Neural cell (in vitro differentiated cells): ENCODE results near the gene EHBP1. TPM values are rescaled to one million over a fixed set of nuclear protein-coding genes. Genes with fewer than 3 reads are reported as not detected.

Source experiments
- H2AFZ ChIP-seq: fragments of 200-600, 300-800 bp; sonication (generic), shearing (Covaris generic); 2 replicates; pipeline ENCODE4 v1.6.0; 2014; ENCODE audit warnings: low read depth, mild to moderate bottlenecking, antibody characterized with exemption, low read length, moderate library complexity
- H3F3A ChIP-seq: fragments of 200-600 bp; shearing (Covaris generic); 2 replicates; pipeline ENCODE4 v1.6.1; 2016; ENCODE audit warnings: mild to moderate bottlenecking, moderate library complexity, mixed read lengths, antibody characterized with exemption, low read length; ENCODE audit not compliant: insufficient read depth, poor library complexity, severe bottlenecking
- H3K27ac ChIP-seq: fragments of 200-600, 300-800 bp; sonication (generic), shearing (Covaris generic); 2 replicates; pipeline ENCODE4 v1.5.1; 2014; ENCODE audit warnings: mild to moderate bottlenecking, low read length, moderate library complexity
- H3K27me3 ChIP-seq: fragments of 300-800, 200-600 bp; sonication (generic), shearing (Covaris generic); 2 replicates; pipeline ENCODE4 v1.6.0; 2014; ENCODE audit warnings: mild to moderate bottlenecking, low read depth, low read length, moderate library complexity; ENCODE audit not compliant: insufficient read depth
- H3K36me3 ChIP-seq: fragments of 300-800, 200-600 bp; sonication (generic), shearing (Covaris generic); 2 replicates; pipeline ENCODE4 v1.5.1; 2014; ENCODE audit warnings: mild to moderate bottlenecking, antibody characterized with exemption, low read length, moderate library complexity; ENCODE audit not compliant: insufficient read depth
- H3K4me2 ChIP-seq: fragments of 300-800, 200-600 bp; sonication (generic), shearing (Covaris generic); 2 replicates; pipeline ENCODE4 v1.6.0; 2014; ENCODE audit warnings: mild to moderate bottlenecking, low read length
- H3K4me3 ChIP-seq: fragments of 300-800, 200-600 bp; sonication (generic), shearing (Covaris generic); 2 replicates; pipeline ENCODE4 v1.5.1; 2014; ENCODE audit warnings: mild to moderate bottlenecking, low read length, moderate library complexity
- H3K79me2 ChIP-seq: fragments of 200-600 bp; shearing (Covaris generic); replicated peaks from 2 replicates; pipeline ENCODE4 v1.6.0; 2014; ENCODE audit warnings: mild to moderate bottlenecking, low read length, moderate library complexity; ENCODE audit not compliant: insufficient read depth
- H3K9ac ChIP-seq: fragments of 300-800, 200-600 bp; sonication (generic), shearing (Covaris generic); 2 replicates; pipeline ENCODE4 v1.6.1; 2016; ENCODE audit warnings: mild to moderate bottlenecking, low read length, mixed read lengths
- H3K9me2 ChIP-seq: fragments of 200-600 bp; shearing (Covaris generic); 2 replicates; pipeline ENCODE4 v1.6.1; 2016; ENCODE audit warnings: mild to moderate bottlenecking, low read length, mixed read lengths; ENCODE audit not compliant: insufficient read depth
- H3K9me3 ChIP-seq: fragments of 200-600, 300-800 bp; sonication (generic), shearing (Covaris generic); 2 replicates; pipeline ENCODE4 v1.6.1; 2016; ENCODE audit warnings: mild to moderate bottlenecking, mixed run types, low read length, moderate library complexity, mixed read lengths
- H4K20me1 ChIP-seq: fragments of 200-600 bp; shearing (Covaris generic); 2 replicates; pipeline ENCODE4 v1.6.1; 2016; ENCODE audit warnings: mild to moderate bottlenecking, mixed run types; ENCODE audit not compliant: insufficient read depth
- CTCF ChIP-seq: fragments of 450-650 bp; IDR thresholded peaks from 2 replicates; pipeline ENCODE4 v1.5.1; 2014; ENCODE audit warnings: antibody characterized with exemption, mild to moderate bottlenecking, moderate library complexity; ENCODE audit not compliant: poor library complexity, severe bottlenecking
- EP300 ChIP-seq: fragments of 450-650 bp; conservative IDR thresholded peaks from 2 replicates; pipeline ENCODE4 v1.6.1; 2014; ENCODE audit warnings: antibody characterized with exemption, mild to moderate bottlenecking, moderate library complexity; ENCODE audit not compliant: poor library complexity, severe bottlenecking
- EZH2 ChIP-seq: fragments of 200-600, 300-800 bp; shearing (Covaris generic), sonication (generic); IDR thresholded peaks from 2 replicates; pipeline ENCODE4 v1.6.1; 2014; ENCODE audit warnings: antibody characterized with exemption, low read length, borderline replicate concordance, mild to moderate bottlenecking; ENCODE audit not compliant: insufficient read depth, poor library complexity, severe bottlenecking
- MXI1 ChIP-seq: fragments of 450-650 bp; conservative IDR thresholded peaks from 2 replicates; pipeline ENCODE4 v1.6.1; 2014; ENCODE audit warnings: antibody characterized with exemption, mild to moderate bottlenecking; ENCODE audit not compliant: poor library complexity, severe bottlenecking
- POLR2AphosphoS5 ChIP-seq: IDR thresholded peaks from 2 replicates; pipeline ENCODE4 v1.6.1; 2012
- RAD21 ChIP-seq: fragments of 450-650 bp; conservative IDR thresholded peaks from 2 replicates; pipeline ENCODE4 v1.6.1; 2014; ENCODE audit warnings: antibody characterized with exemption, mild to moderate bottlenecking, moderate library complexity
- REST ChIP-seq: IDR thresholded peaks from 2 replicates; pipeline ENCODE4 v1.6.1; 2012; ENCODE audit warnings: borderline replicate concordance
- SMC3 ChIP-seq: fragments of 450-650 bp; conservative IDR thresholded peaks from 2 replicates; pipeline ENCODE4 v1.6.1; 2014; ENCODE audit warnings: antibody characterized with exemption, mild to moderate bottlenecking, moderate library complexity; ENCODE audit not compliant: poor library complexity
- TAF1 ChIP-seq: IDR thresholded peaks from 2 replicates; pipeline ENCODE4 v1.6.1; 2012; ENCODE audit warnings: low read depth
- polyA plus RNA-seq: library from polyadenylated mRNA; depleted of rRNA; stranded (reverse); fragments of >200 nt; gene quantifications from 2 replicates; pipeline ENCODE4 v1.2.3, GENCODE V29; 2014

EHBP1 gene
- polyA plus RNA-seq, 1 donor from 2014 or later = 52.6 TPM

- H4K20me1 ChIP-seq = no peaks in the 10 kb centered on the region
- no peak overlapping the region for H3K9ac ChIP-seq
- H3K4me2 ChIP-seq = no peak overlapping the region
Observed at GRCh38 chr2:62741954-62742722, 36.6 kb downstream of the EHBP1 start.

GRCh38 chr2:62743506-62743905 lies 38.0 kb downstream of the EHBP1 start:
- Histone ChIP-seq H3K36me3 (peaks cover 4% of the 10 kb centered on the region), H3K4me2 (no peak overlapping the region), H3K9ac (no peak overlapping the region), H3K27me3 (no peaks in the 10 kb centered on the region), H4K20me1 (no peaks in the 10 kb centered on the region), H3K79me2 (peaks cover 23% of the 10 kb centered on the region), H3K27ac (no peak overlapping the region), H3K9me3 (no peaks in the 10 kb centered on the region), H3K4me3 (no peak overlapping the region), H3F3A (no peaks in the 10 kb centered on the region), H2AFZ (no peak overlapping the region), H3K9me2 (no peaks in the 10 kb centered on the region)
- no peak for TF ChIP-seq REST
- TF ChIP-seq RAD21 = no peak
- TF ChIP-seq POLR2AphosphoS5 = no peak
- TF ChIP-seq EP300 = no peak
- no peak for TF ChIP-seq CTCF
- no peak for TF ChIP-seq EZH2
- TF ChIP-seq MXI1 = no peak
- no peak for TF ChIP-seq TAF1
- no peak for TF ChIP-seq SMC3

More at GRCh38 chr2:62741954-62742722, 36.6 kb downstream of the EHBP1 start:
- Histone ChIP-seq H3K79me2 (peaks cover 21% of the 10 kb centered on the region), H3F3A (no peaks in the 10 kb centered on the region), H3K4me3 (no peak overlapping the region), H3K36me3 (no peaks in the 10 kb centered on the region), H3K9me3 (no peaks in the 10 kb centered on the region), H3K27me3 (no peaks in the 10 kb centered on the region), H3K9me2 (no peaks in the 10 kb centered on the region), H2AFZ (no peak overlapping the region), H3K27ac (no peak overlapping the region)
- TF ChIP-seq TAF1 (no peak), RAD21 (no peak), EP300 (no peak), EZH2 (no peak), POLR2AphosphoS5 (no peak), SMC3 (no peak)
